HepG2 (cell line): ENCODE results near the gene OXLD1. TPM values are rescaled to one million over a fixed set of nuclear protein-coding genes. Genes with fewer than 3 reads are reported as not detected.

Experiments used
- ATF7 ChIP-seq, 2 experiments: fragments of 450-650 bp in 1 of 2; sonication (generic) in 1 of 2; formaldehyde crosslinking in 1 of 2; IDR thresholded peaks; 2 replicates each; pipeline versions ENCODE4 v1.4.0 to v1.6.1; 2016 to 2020; ENCODE audit warnings: antibody characterized with exemption in 1 of 2, mild to moderate bottlenecking in 1 of 2, missing genetic modification reagents in 1 of 2
- CENPX ChIP-seq: sonication (generic); formaldehyde crosslinking; IDR thresholded peaks from 2 replicates; pipeline ENCODE4 v1.9.0; 2021; ENCODE audit warnings: mild to moderate bottlenecking, missing genetic modification reagents, moderate library complexity
- HNRNPH1 ChIP-seq: fragments of 200-400 bp; formaldehyde crosslinking; optimal IDR thresholded peaks from 2 replicates; pipeline ENCODE3; 2017; ENCODE audit warnings: mild to moderate bottlenecking, low read depth, low read length
- JUND ChIP-seq: sonication (generic); formaldehyde crosslinking; IDR thresholded peaks from 2 replicates; pipeline ENCODE4 v1.8.0; 2022; ENCODE audit warnings: mild to moderate bottlenecking, missing genetic modification reagents
- MEIS2 ChIP-seq: sonication (generic); formaldehyde crosslinking; IDR thresholded peaks from 2 replicates; pipeline ENCODE4 v1.9.0; 2021; ENCODE audit warnings: mild to moderate bottlenecking, missing genetic modification reagents
- MLX ChIP-seq: IDR thresholded peaks from 2 replicates; pipeline ENCODE4 v1.6.1; 2016
- NCOA2 ChIP-seq: sonication (generic); formaldehyde crosslinking; IDR thresholded peaks from 2 replicates; pipeline ENCODE4 v1.8.0; 2022; ENCODE audit warnings: inconsistent platforms
- NFKBIZ ChIP-seq: IDR thresholded peaks from 2 replicates; pipeline ENCODE4 v1.6.1; 2018; ENCODE audit warnings: missing genetic modification reagents, missing compliant biosample characterization
- PCBP1 ChIP-seq: fragments of 200-400 bp; formaldehyde crosslinking; IDR thresholded peaks from 2 replicates; pipeline ENCODE4 v1.6.1; 2017; ENCODE audit warnings: mild to moderate bottlenecking, low read depth, low read length, borderline replicate concordance
- POLR2AphosphoS2 ChIP-seq: IDR thresholded peaks from 2 replicates; pipeline ENCODE4 v1.6.1; 2011; ENCODE audit warnings: low read depth, low read length, improper control_type of control experiment
- RARG ChIP-seq: sonication (generic); formaldehyde crosslinking; IDR thresholded peaks from 2 replicates; pipeline ENCODE4 v1.4.0; 2020; ENCODE audit warnings: low read depth, mild to moderate bottlenecking, missing genetic modification reagents
- YY1 ChIP-seq: IDR thresholded peaks from 2 replicates; pipeline ENCODE4 v1.6.1; 2011; ENCODE audit warnings: low read length, low read depth, moderate library complexity, mild to moderate bottlenecking; ENCODE audit not compliant: insufficient read depth, insufficient replicate concordance
- ZFP36L1 ChIP-seq: sonication (generic); formaldehyde crosslinking; IDR thresholded peaks from 2 replicates; pipeline ENCODE4 v1.8.0; 2022; ENCODE audit warnings: mild to moderate bottlenecking, missing genetic modification reagents, moderate library complexity
- ZFY ChIP-seq: sonication (generic); formaldehyde crosslinking; IDR thresholded peaks from 2 replicates; pipeline ENCODE4 v1.4.0; 2020; ENCODE audit warnings: missing genetic modification reagents
- ZIK1 ChIP-seq: sonication (generic); formaldehyde crosslinking; IDR thresholded peaks from 2 replicates; pipeline ENCODE4 v1.5.0; 2020; ENCODE audit warnings: mild to moderate bottlenecking, low read depth, missing genetic modification reagents, borderline replicate concordance
- ZNF124 ChIP-seq: sonication (generic); formaldehyde crosslinking; IDR thresholded peaks from 2 replicates; pipeline ENCODE4 v1.4.0; 2020; ENCODE audit warnings: missing genetic modification reagents
- ZNF333 ChIP-seq: sonication (generic); formaldehyde crosslinking; IDR thresholded peaks from 2 replicates; pipeline ENCODE4 v1.4.0; 2020; ENCODE audit warnings: mild to moderate bottlenecking, missing genetic modification reagents, borderline replicate concordance
- ZNF83 ChIP-seq: sonication (generic); formaldehyde crosslinking; IDR thresholded peaks from 2 replicates; pipeline ENCODE4 v1.4.0; 2020; ENCODE audit warnings: missing genetic modification reagents, mild to moderate bottlenecking, borderline replicate concordance
- polyA plus RNA-seq, 8 experiments: library from polyadenylated mRNA; depleted of rRNA in 3 of 8; stranded (reverse) in 7 of 8; unstranded in 1 of 8; fragments of >200 nt; fragmentation: Illumina TruSeq in 4 of 8; extraction: Trizol in 4 of 8; gene quantifications; 2 replicates each; pipeline versions ENCODE4 v1.2.1 to v1.2.3, GENCODE V29; 2011 to 2016; ENCODE audit warnings: low read depth in 4 of 8, missing spikeins in 1 of 8, mixed read lengths in 1 of 8; ENCODE audit not compliant: insufficient read depth in 1 of 8
- total RNA-seq, 5 experiments: library from RNA; depleted of rRNA; stranded (reverse); fragments of >200 nt; fragmentation: Illumina TruSeq; extraction: Trizol; gene quantifications; 2 replicates each; pipeline ENCODE4 v1.2.3, GENCODE V29; 2016; ENCODE audit warnings: low read depth in 1 of 5
- TF ChIP-seq, protein P1 (sequence below): sonication (generic); formaldehyde crosslinking; IDR thresholded peaks from 2 replicates; pipeline ENCODE4 v1.5.1; 2020; ENCODE audit warnings: missing genetic modification reagents, mild to moderate bottlenecking, borderline replicate concordance
- TF ChIP-seq, protein P2 (sequence below), 2 experiments: fragments of 450-650 bp in 1 of 2; sonication (generic) in 1 of 2; formaldehyde crosslinking; IDR thresholded peaks; 2 replicates each; pipeline versions ENCODE4 v1.5.0 to v1.8.0; 2020 to 2022; ENCODE audit warnings: mild to moderate bottlenecking in 1 of 2, missing genetic modification reagents in 1 of 2
- TF ChIP-seq, protein P3 (sequence below): sonication (generic); formaldehyde crosslinking; IDR thresholded peaks from 2 replicates; pipeline ENCODE4 v1.8.0; 2022; ENCODE audit warnings: mild to moderate bottlenecking, missing genetic modification reagents; ENCODE audit not compliant: insufficient replicate concordance

Gene OXLD1
- total and polyA plus RNA-seq, 2 of the 13 experiments (the other 11 are each of a cell fraction or from before 2014, with no cell fraction given): 27.1 to 37.5 TPM

DNA sequence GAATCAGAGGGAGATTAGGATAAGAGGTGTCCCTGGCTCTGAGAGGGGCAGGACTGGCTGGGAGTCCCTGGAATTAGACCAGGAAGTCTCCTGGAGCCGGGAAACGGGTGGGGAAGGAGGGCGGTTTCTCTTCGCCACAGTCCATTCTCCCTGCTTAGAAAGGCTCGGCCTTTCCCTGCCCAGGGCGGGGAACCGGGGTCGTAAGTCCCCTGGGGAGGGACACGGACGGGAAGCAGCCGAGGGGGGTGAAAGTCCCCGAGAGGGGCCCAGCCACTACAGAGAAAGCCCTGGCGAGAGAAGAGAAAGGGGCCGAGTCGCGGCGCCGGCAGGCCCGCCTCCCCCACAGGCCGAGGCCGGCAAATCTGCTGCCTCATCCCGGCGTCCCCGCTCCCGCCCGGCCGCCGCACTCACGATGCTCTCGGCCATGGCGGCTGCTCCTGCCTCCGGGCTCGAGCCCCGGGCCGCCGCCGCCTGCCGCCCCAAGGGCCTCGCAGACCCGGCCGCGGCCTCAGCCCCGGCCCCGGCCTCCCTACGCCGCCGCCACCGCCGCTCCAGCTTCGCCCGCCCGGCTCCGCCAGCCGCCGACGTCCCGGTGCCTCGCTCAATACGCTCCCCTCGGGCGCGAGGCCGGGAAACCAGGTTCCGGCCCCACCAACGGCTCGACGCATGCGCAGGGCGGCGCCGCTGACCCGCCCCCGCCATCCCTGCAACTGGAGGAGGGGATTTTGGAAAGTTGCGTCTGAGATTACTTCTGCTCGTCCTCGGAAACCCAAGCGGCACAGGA is 29.7 kb downstream of the OXLD1 start, which contains the start of the genes NPLOC4 and TSPAN10 (continued):
- TF ChIP-seq MEIS2 (CRISPR knock-in tag): peak; percentile 91
- no peak for TF ChIP-seq ATF7 (IDR thresholded peaks at IDR 0.05)
- TF ChIP-seq ATF7 (CRISPR knock-in tag; IDR thresholded peaks at IDR 0.05): no peak
- TF ChIP-seq ZFP36L1 (CRISPR knock-in tag): no peak
- TF ChIP-seq POLR2AphosphoS2: no peak
- no peak for TF ChIP-seq RARG (CRISPR knock-in tag)
- TF ChIP-seq, protein P1, sequence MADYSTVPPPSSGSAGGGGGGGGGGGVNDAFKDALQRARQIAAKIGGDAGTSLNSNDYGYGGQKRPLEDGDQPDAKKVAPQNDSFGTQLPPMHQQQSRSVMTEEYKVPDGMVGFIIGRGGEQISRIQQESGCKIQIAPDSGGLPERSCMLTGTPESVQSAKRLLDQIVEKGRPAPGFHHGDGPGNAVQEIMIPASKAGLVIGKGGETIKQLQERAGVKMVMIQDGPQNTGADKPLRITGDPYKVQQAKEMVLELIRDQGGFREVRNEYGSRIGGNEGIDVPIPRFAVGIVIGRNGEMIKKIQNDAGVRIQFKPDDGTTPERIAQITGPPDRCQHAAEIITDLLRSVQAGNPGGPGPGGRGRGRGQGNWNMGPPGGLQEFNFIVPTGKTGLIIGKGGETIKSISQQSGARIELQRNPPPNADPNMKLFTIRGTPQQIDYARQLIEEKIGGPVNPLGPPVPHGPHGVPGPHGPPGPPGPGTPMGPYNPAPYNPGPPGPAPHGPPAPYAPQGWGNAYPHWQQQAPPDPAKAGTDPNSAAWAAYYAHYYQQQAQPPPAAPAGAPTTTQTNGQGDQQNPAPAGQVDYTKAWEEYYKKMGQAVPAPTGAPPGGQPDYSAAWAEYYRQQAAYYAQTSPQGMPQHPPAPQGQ (CRISPR knock-in tag): no peak
- TF ChIP-seq, protein P2, sequence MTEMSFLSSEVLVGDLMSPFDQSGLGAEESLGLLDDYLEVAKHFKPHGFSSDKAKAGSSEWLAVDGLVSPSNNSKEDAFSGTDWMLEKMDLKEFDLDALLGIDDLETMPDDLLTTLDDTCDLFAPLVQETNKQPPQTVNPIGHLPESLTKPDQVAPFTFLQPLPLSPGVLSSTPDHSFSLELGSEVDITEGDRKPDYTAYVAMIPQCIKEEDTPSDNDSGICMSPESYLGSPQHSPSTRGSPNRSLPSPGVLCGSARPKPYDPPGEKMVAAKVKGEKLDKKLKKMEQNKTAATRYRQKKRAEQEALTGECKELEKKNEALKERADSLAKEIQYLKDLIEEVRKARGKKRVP (CRISPR knock-in tag; IDR thresholded peaks at IDR 0.05): peak in 1 of 2 experiments; percentile 63; a peak in 1 of 4 replicates
- TF ChIP-seq ZFY: peak; percentile 98
- peak; percentile 64; the same call in 1 of the 2 replicates for TF ChIP-seq NFKBIZ (CRISPR knock-in tag)
- no peak for TF ChIP-seq CENPX (CRISPR knock-in tag)
- TF ChIP-seq MLX (CRISPR knock-in tag): peak; percentile 58; the same call in 1 of the 2 replicates
- peak; percentile 56; the same call in 1 of the 2 replicates for TF ChIP-seq ZIK1 (CRISPR knock-in tag)
- TF ChIP-seq NCOA2 (CRISPR knock-in tag): peak; percentile 51
- no peak for TF ChIP-seq ZNF83
- TF ChIP-seq HNRNPH1: no peak
- TF ChIP-seq JUND (CRISPR knock-in tag): peak; percentile 73
- no peak for TF ChIP-seq PCBP1
- TF ChIP-seq, protein P3, sequence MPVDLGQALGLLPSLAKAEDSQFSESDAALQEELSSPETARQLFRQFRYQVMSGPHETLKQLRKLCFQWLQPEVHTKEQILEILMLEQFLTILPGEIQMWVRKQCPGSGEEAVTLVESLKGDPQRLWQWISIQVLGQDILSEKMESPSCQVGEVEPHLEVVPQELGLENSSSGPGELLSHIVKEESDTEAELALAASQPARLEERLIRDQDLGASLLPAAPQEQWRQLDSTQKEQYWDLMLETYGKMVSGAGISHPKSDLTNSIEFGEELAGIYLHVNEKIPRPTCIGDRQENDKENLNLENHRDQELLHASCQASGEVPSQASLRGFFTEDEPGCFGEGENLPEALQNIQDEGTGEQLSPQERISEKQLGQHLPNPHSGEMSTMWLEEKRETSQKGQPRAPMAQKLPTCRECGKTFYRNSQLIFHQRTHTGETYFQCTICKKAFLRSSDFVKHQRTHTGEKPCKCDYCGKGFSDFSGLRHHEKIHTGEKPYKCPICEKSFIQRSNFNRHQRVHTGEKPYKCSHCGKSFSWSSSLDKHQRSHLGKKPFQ: no peak
- peak; percentile 75; the same call in 1 of the 2 replicates for TF ChIP-seq ZNF124 (CRISPR knock-in tag)
- peak; percentile 89 for TF ChIP-seq YY1
- TF ChIP-seq ZNF333: peak; percentile 91
